Thoracic aorta (tissue), 2 donors: ENCODE measurements around the gene NLRX1. TPM values are rescaled to one million over a fixed set of nuclear protein-coding genes. Genes with fewer than 3 reads are reported as not detected.

Experiments used
- ATAC-seq: fragments of 150-250 bp; one replicate; pipeline ENCODE4 v1.8.0; 2017; ENCODE audit warnings: low read depth; ENCODE audit not compliant: insufficient number of reproducible peaks, low FRiP score
- DNase-seq: peaks from one replicate; pipeline ENCODE4 v3.0.0-alpha.2; 2020; ENCODE audit warnings: low spot score
- H3K27ac ChIP-seq, 2 donors: fragments of 200-600 bp; sonication (generic); 1 replicate in 1 of 2; 2 replicates in 1 of 2; pipeline ENCODE4 v1.5.1; 2016; ENCODE audit warnings: mild to moderate bottlenecking in 2 of 2, moderate library complexity in 2 of 2
- H3K27me3 ChIP-seq: fragments of 200-600 bp; sonication (generic); replicated peaks from 2 replicates; pipeline ENCODE4 v1.6.0; 2016; ENCODE audit warnings: mild to moderate bottlenecking; ENCODE audit not compliant: insufficient read depth
- H3K36me3 ChIP-seq: fragments of 200-600 bp; sonication (generic); one replicate; pipeline ENCODE4 v1.5.1; 2016
- H3K4me1 ChIP-seq, 2 donors: fragments of 200-600 bp; sonication (generic); 1 replicate in 1 of 2; 2 replicates in 1 of 2; pipeline versions ENCODE4 v1.5.1 to v1.6.0; 2016; ENCODE audit warnings: low read depth in 2 of 2, mild to moderate bottlenecking in 1 of 2; ENCODE audit not compliant: control insufficient read depth in 1 of 2
- H3K4me3 ChIP-seq: fragments of 200-600 bp; sonication (generic); 2 replicates; pipeline ENCODE4 v1.5.1; 2016; ENCODE audit warnings: mild to moderate bottlenecking
- H3K9me3 ChIP-seq: fragments of 200-600 bp; sonication (generic); 2 replicates; pipeline ENCODE4 v1.5.1; 2016
- total RNA-seq, 2 donors: library from RNA; depleted of rRNA; stranded (reverse); fragments of >200 nt; gene quantifications; one replicate each; pipeline versions ENCODE4 v1.1.0 to v1.2.3, GENCODE V29; 2016
- TF ChIP-seq, protein P1 (sequence below): fragments of 200-600 bp; sonication (generic); IDR thresholded peaks from one replicate; pipeline ENCODE4 v1.5.1; 2019; ENCODE audit warnings: antibody characterized with exemption

The NLRX1 gene
- total RNA-seq, 2 donors from 2014 or later, result 18.9 to 20.2 TPM

DNA sequence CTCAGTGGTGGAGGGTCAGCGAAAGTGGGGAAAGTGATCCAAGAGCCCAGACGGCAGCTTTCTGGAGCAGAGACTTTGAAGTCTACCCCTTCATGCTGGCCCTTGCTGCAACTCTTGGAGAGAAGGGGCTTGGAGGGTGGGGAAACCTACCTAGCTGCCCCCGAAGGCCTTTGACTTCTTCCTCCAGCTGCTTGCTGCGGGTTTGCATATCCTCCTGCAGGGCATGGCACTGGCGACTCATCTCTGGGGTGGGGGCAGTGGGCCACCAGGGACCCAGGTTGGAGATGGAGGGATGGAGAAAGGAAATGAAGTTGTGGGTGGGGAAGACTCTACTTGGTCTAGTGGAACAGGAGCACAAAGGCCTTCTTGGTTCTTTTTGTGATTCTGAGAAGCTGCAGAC is 24.5 kb downstream of the NLRX1 start:
- H3K36me3 ChIP-seq, result no peaks in the 10 kb centered on the region
- no peaks in the 10 kb centered on the region for H3K4me1 ChIP-seq
- no peak overlapping the region for H3K27ac ChIP-seq
- no peaks in the 10 kb centered on the region for H3K27me3 ChIP-seq
- ATAC-seq (no peak), DNase-seq (no peak)
- no peaks in the 10 kb centered on the region for H3K9me3 ChIP-seq
- TF ChIP-seq, protein P1, sequence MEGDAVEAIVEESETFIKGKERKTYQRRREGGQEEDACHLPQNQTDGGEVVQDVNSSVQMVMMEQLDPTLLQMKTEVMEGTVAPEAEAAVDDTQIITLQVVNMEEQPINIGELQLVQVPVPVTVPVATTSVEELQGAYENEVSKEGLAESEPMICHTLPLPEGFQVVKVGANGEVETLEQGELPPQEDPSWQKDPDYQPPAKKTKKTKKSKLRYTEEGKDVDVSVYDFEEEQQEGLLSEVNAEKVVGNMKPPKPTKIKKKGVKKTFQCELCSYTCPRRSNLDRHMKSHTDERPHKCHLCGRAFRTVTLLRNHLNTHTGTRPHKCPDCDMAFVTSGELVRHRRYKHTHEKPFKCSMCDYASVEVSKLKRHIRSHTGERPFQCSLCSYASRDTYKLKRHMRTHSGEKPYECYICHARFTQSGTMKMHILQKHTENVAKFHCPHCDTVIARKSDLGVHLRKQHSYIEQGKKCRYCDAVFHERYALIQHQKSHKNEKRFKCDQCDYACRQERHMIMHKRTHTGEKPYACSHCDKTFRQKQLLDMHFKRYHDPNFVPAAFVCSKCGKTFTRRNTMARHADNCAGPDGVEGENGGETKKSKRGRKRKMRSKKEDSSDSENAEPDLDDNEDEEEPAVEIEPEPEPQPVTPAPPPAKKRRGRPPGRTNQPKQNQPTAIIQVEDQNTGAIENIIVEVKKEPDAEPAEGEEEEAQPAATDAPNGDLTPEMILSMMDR, result no peak
- H3K4me3 ChIP-seq, result no peak overlapping the region

DNA sequence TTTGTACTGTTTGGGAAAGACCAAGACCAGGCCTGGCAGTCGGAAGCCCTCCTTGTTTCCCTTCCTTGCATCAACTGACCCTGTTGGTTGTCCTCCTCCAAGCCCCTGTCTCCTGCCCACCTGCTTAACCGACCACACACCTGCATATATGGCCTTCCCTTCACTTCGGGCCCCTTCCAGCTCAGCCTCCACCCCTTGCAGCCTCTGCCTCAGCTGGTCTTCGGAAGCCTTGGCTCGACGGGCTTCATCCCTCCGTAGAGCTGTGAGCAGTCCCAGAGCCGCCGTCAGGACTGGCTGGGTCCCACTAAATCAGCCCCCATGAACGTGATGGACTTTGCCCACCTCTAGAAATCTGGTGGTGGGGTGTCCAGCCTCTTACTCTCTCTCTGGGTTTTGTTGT is 25.1 kb downstream of the NLRX1 start:
- no peak for ATAC-seq
- Histone ChIP-seq H3K27ac (no peak overlapping the region), H3K36me3 (no peaks in the 10 kb centered on the region), H3K27me3 (no peaks in the 10 kb centered on the region), H3K4me3 (no peak overlapping the region), H3K9me3 (no peaks in the 10 kb centered on the region), H3K4me1 (no peaks in the 10 kb centered on the region)
- TF ChIP-seq, protein P1, result no peak
- DNase-seq, result no peak

DNA sequence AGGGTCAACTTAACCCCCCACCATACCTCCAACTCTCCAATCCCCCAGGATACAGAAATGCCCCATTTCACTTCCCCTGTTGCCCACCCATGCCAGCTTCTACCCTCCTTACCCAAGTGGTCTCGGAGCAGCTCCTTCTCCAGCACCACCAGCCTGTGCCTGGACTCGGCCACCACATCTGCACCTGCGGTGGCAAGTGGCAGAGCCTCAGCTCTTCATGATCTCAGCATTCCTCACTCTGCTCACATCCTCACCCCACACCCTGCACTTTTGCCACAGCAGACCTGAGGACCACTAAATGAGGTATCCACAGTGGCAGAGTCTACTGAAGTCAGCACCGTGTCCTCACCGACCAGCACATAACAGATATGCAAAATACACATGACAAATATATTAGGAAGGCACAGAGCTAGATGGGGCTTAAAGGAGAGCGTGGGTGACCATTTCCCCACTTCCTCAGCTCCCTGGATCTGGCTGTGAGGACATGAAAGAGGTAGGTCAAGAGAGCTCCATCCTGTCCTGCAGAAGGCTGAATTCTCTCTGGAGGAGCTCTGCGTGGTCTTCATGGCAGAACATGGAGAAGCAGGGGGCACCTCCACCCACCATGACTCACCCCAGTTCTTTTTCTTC is 26.4 kb downstream of the NLRX1 start:
- Histone ChIP-seq H3K36me3 (no peaks in the 10 kb centered on the region), H3K9me3 (no peaks in the 10 kb centered on the region), H3K27me3 (no peaks in the 10 kb centered on the region), H3K4me1 (no peaks in the 10 kb centered on the region), H3K27ac (no peak overlapping the region), H3K4me3 (no peak overlapping the region)
- TF ChIP-seq, protein P1, result no peak
- DNase-seq (no peak), ATAC-seq (no peak)

DNA sequence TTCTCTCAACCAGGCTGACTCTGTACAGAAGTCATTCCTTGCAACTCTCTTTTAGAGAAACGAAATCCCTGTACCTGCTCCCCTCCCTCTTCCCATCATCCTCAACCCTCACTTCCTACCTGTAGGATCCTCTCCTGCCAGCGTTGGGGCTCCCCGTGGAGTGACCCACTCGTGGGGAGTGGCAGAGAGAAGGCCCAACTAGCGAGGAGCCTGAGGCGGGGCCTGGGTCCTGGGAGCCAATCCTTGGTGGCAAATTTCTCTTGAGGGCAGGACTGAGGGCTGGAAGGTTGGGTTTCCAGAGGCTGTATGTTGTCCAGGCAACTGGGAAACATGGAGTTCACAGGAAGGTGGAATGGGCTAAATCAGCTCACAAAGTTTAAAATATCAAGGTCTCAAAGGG is 27.2 kb downstream of the NLRX1 start:
- ATAC-seq (no peak), DNase-seq (no peak)
- no peaks in the 10 kb centered on the region for H3K36me3 ChIP-seq
- no peak overlapping the region for H3K27ac ChIP-seq
- TF ChIP-seq, protein P1, result no peak
- H3K27me3 ChIP-seq, result no peaks in the 10 kb centered on the region
- H3K9me3 ChIP-seq, result no peaks in the 10 kb centered on the region
- no peak overlapping the region for H3K4me3 ChIP-seq
- no peaks in the 10 kb centered on the region for H3K4me1 ChIP-seq

DNA sequence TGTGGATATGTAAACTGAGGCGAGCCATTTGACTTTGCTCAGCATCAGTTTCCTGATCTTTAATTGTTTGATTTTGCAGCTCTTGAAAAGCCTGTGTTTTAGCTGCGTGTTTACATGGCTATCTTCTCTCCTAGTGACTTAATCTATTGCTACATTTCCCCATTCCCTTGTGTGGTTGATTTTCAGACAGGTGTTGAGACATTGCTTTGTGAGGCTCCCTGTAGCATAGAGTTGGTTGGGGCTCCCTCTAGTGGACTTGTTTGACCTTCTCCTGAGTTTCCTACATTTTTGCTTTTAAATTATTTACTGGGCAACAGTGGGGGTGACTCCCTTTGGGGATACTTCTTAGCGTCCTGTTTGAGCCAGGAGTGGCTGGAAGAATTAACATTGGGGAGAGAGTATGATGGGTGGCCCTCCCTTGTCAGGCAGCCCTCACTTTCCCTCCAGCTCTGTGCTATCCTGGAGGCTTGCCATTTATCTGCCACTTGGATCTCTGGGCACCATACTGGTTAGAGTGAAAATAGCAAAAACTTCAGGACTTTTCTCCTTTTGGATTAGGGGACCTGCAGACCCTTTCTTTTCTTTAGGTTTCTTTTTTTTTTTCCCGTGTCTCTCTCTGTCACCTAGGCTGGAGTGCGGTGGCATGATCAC is 28.4 kb downstream of the NLRX1 start:
- Histone ChIP-seq H3K4me3 (no peak overlapping the region), H3K36me3 (no peaks in the 10 kb centered on the region), H3K9me3 (no peaks in the 10 kb centered on the region), H3K4me1 (no peaks in the 10 kb centered on the region), H3K27me3 (no peaks in the 10 kb centered on the region), H3K27ac (no peak overlapping the region)
- ATAC-seq (peak; percentile 64), DNase-seq (no peak)
- TF ChIP-seq, protein P1, result peak; percentile 75
